Measurements from ENCODE around the gene WAS.

The WAS gene

DNA sequence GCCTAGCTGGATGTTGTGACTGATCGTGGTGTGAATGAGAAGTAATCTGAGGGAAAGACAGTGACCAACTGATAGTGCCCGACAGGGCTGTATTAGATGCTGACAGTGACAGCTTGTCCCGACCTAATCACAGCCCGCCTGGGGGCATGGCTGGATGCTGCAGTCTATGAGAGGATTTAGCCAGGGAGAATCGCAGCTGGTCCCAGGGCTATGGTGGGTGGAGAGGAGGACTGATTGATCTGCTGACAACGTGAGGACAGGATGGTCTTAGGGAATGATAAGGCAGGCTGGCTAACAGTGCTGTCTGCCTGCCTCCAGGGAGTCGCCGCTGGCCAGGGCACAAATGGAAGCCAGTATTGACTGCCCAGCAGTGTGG is 12.3 kb downstream of the WAS start:
- Mint-ChIP-seq H3K27me3 (no peaks in the 10 kb centered on the region), H3K4me3 (peak overlapping the region; percentile 78), H3K27ac (peak overlapping the region; percentile 90), H3K4me1 (peaks cover 46% of the 10 kb centered on the region), H3K36me3 (peaks cover 31% of the 10 kb centered on the region), H3K9me3 (no peaks in the 10 kb centered on the region)
- CTCF ChIA-PET, result no interaction called here
- DNase-seq, result no peak

DNA sequence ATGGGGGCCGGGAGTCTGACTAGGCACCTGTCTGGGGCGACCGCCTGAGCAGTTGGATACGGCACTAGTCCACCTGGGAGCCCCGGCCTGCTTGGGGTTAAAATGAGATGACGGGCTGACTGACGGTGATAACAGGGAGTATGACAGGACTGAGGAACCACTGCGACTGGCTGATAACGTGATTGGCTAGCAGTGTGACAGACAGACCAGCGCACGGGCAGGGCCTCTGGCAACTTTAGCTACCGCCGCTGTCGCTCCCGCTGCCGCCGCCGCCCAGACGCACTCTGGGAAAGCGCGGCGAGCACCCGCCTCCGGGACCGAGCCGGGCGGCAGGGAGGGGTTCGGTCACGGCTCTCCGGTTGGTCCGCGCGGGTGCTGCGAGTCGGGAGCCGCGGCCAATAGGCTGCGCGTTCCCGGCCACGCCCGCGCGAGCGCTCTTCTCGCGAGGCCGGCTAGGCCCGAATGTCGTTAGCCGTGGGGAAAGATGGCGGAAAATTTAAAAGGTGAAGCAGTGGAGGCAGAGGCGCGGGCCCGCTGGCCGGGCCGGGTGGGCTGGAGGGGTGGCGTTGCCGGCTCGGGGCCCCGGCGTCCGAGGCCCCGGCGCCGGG is 12.8 kb downstream of the WAS start, which contains the start of gene SUV39H1:
Gene SUV39H1 (plus strand): TSS at position 434 of the 608 bp plus-strand sequence. CDS start 51 bp downstream, at position 485.
- H3K27ac Mint-ChIP-seq, result peak within 1 kb of the TSS; percentile 91
- H3K4me3 Mint-ChIP-seq, result peak within 1 kb of the TSS; percentile 84
- peaks cover 29% of the 10 kb centered on the region for H3K36me3 Mint-ChIP-seq
- peaks cover 51% of the 10 kb centered on the region for H3K4me1 Mint-ChIP-seq
- peak; percentile 89 for DNase-seq
- H3K27me3 Mint-ChIP-seq, result no peaks in the 10 kb centered on the region
- CTCF ChIA-PET, result no interaction called here
- H3K9me3 Mint-ChIP-seq, result no peaks in the 10 kb centered on the region

GRCh38 chrX:48696909-48697727 is 13.5 kb downstream of the WAS start:
- peak overlapping the region; percentile 91 for H3K27ac Mint-ChIP-seq
- no peaks in the 10 kb centered on the region for H3K27me3 Mint-ChIP-seq
- H3K4me3 Mint-ChIP-seq, result peak overlapping the region; percentile 84
- CTCF ChIA-PET, result no interaction called here
- peaks cover 34% of the 10 kb centered on the region for H3K36me3 Mint-ChIP-seq
- H3K4me1 Mint-ChIP-seq, result peaks cover 56% of the 10 kb centered on the region
- H3K9me3 Mint-ChIP-seq, result no peaks in the 10 kb centered on the region
- peak; percentile 68 for DNase-seq

- CTCF ChIA-PET, result no interaction called here
- Mint-ChIP-seq H3K9me3 (no peaks in the 10 kb centered on the region), H3K27ac (no peak overlapping the region), H3K4me3 (peak overlapping the region; percentile 84), H3K36me3 (peaks cover 41% of the 10 kb centered on the region), H3K4me1 (peaks cover 64% of the 10 kb centered on the region), H3K27me3 (no peaks in the 10 kb centered on the region)
- DNase-seq, result no peak
Measured at GRCh38 chrX:48698306-48698705, 14.7 kb downstream of the WAS start.

- no peak overlapping the region for H3K4me3 Mint-ChIP-seq
- CTCF ChIA-PET, result no interaction called here
- no peaks in the 10 kb centered on the region for H3K27me3 Mint-ChIP-seq
- H3K9me3 Mint-ChIP-seq, result no peaks in the 10 kb centered on the region
- H3K36me3 Mint-ChIP-seq, result peaks cover 46% of the 10 kb centered on the region
- H3K4me1 Mint-ChIP-seq, result peaks cover 66% of the 10 kb centered on the region
- H3K27ac Mint-ChIP-seq, result no peak overlapping the region
- no peak for DNase-seq
Measured at GRCh38 chrX:48700246-48700645, 16.6 kb downstream of the WAS start.

- H3K27ac Mint-ChIP-seq, result no peak overlapping the region
- peaks cover 57% of the 10 kb centered on the region for H3K4me1 Mint-ChIP-seq
- H3K4me3 Mint-ChIP-seq, result no peak overlapping the region
- DNase-seq, result no peak
- H3K36me3 Mint-ChIP-seq, result peaks cover 52% of the 10 kb centered on the region
- H3K27me3 Mint-ChIP-seq, result no peaks in the 10 kb centered on the region
- H3K9me3 Mint-ChIP-seq, result no peaks in the 10 kb centered on the region
- CTCF ChIA-PET, result no interaction called here
Measured at GRCh38 chrX:48700951-48701653, 17.5 kb downstream of the WAS start.

- H3K27ac Mint-ChIP-seq, result peak overlapping the region; percentile 71
- CTCF ChIA-PET, result no interaction called here
Measured at GRCh38 chrX:48702032-48702431, 18.4 kb downstream of the WAS start.

DNA sequence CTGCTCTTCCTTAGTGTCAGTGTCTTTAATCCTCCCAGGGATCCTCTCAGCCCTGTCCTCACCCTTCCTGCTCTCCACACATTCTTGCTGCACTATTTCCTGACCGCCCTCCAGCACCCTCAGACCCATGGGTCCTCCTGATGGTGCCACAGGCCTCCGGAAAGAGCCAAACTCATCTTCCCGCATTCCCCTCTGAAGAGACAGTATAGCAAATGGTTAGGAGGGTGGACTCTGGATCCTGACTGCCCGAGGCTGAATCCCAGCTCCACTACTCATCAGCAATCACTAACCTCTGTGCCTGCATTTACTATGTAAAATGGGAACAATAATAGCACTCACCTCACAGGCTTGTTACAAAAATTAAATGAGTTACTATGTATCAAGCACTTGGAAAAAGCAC is 19.1 kb downstream of the WAS start:
- no peak overlapping the region for H3K4me3 Mint-ChIP-seq
- H3K9me3 Mint-ChIP-seq, result no peaks in the 10 kb centered on the region
- DNase-seq, result no peak
- H3K36me3 Mint-ChIP-seq, result peaks cover 49% of the 10 kb centered on the region
- H3K27me3 Mint-ChIP-seq, result no peaks in the 10 kb centered on the region
- H3K4me1 Mint-ChIP-seq, result peaks cover 48% of the 10 kb centered on the region
- H3K27ac Mint-ChIP-seq, result peak overlapping the region; percentile 71
- CTCF ChIA-PET, result no interaction called here

More at GRCh38 chrX:48702032-48702431, 18.4 kb downstream of the WAS start:
- H3K4me1 Mint-ChIP-seq, result peaks cover 55% of the 10 kb centered on the region
- H3K4me3 Mint-ChIP-seq, result no peak overlapping the region
- peaks cover 52% of the 10 kb centered on the region for H3K36me3 Mint-ChIP-seq
- H3K9me3 Mint-ChIP-seq, result no peaks in the 10 kb centered on the region
- DNase-seq, result no peak
- no peaks in the 10 kb centered on the region for H3K27me3 Mint-ChIP-seq

DNA sequence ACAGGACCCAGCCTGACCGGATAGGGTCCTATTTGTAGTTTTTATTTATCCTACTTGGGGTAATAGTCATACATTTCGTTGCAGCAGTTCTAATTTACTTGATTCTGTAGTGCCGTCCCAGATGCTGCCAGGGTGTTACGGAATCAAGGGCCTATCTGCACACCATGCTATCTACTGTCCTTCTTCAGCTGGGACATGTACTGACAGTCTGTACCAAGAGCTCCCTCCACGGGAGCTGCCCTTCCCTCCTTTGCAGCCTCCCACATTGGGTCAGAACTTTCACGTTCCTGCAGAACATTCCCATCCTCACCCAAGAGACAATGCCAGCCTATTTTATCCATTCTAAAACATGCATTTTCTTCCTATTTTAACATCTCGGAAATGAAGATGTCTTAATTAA is 19.6 kb downstream of the WAS start:
- Mint-ChIP-seq H3K27ac (peak overlapping the region; percentile 61), H3K36me3 (peaks cover 51% of the 10 kb centered on the region), H3K4me1 (peaks cover 43% of the 10 kb centered on the region), H3K27me3 (no peaks in the 10 kb centered on the region), H3K4me3 (no peak overlapping the region), H3K9me3 (no peaks in the 10 kb centered on the region)
- DNase-seq, result no peak
- CTCF ChIA-PET, result no interaction called here

GRCh38 chrX:48703642-48704481 is 20.3 kb downstream of the WAS start:
- peaks cover 54% of the 10 kb centered on the region for H3K36me3 Mint-ChIP-seq
- no peak for DNase-seq
- CTCF ChIA-PET, result no interaction called here
- H3K27me3 Mint-ChIP-seq, result no peaks in the 10 kb centered on the region
- H3K9me3 Mint-ChIP-seq, result no peaks in the 10 kb centered on the region
- no peak overlapping the region for H3K4me3 Mint-ChIP-seq
- peaks cover 39% of the 10 kb centered on the region for H3K4me1 Mint-ChIP-seq
- H3K27ac Mint-ChIP-seq, result peak overlapping the region; percentile 33

GRCh38 chrX:48705871-48706270 is 22.3 kb downstream of the WAS start:
- H3K4me1 Mint-ChIP-seq, result peaks cover 34% of the 10 kb centered on the region
- H3K27ac Mint-ChIP-seq, result peak overlapping the region; percentile 81
- no peak for DNase-seq
- H3K9me3 Mint-ChIP-seq, result peaks cover 3% of the 10 kb centered on the region
- H3K27me3 Mint-ChIP-seq, result no peaks in the 10 kb centered on the region
- H3K36me3 Mint-ChIP-seq, result peaks cover 51% of the 10 kb centered on the region
- CTCF ChIA-PET, result no interaction called here
- H3K4me3 Mint-ChIP-seq, result no peak overlapping the region

- peaks cover 45% of the 10 kb centered on the region for H3K4me1 Mint-ChIP-seq
- H3K27ac Mint-ChIP-seq, result no peak overlapping the region
- peaks cover 56% of the 10 kb centered on the region for H3K36me3 Mint-ChIP-seq
- CTCF ChIA-PET, result no interaction called here
- H3K9me3 Mint-ChIP-seq, result peaks cover 17% of the 10 kb centered on the region
- DNase-seq, result no peak
- no peaks in the 10 kb centered on the region for H3K27me3 Mint-ChIP-seq
- H3K4me3 Mint-ChIP-seq, result no peak overlapping the region
Measured at GRCh38 chrX:48709522-48710112, 26.0 kb downstream of the WAS start.

DNA sequence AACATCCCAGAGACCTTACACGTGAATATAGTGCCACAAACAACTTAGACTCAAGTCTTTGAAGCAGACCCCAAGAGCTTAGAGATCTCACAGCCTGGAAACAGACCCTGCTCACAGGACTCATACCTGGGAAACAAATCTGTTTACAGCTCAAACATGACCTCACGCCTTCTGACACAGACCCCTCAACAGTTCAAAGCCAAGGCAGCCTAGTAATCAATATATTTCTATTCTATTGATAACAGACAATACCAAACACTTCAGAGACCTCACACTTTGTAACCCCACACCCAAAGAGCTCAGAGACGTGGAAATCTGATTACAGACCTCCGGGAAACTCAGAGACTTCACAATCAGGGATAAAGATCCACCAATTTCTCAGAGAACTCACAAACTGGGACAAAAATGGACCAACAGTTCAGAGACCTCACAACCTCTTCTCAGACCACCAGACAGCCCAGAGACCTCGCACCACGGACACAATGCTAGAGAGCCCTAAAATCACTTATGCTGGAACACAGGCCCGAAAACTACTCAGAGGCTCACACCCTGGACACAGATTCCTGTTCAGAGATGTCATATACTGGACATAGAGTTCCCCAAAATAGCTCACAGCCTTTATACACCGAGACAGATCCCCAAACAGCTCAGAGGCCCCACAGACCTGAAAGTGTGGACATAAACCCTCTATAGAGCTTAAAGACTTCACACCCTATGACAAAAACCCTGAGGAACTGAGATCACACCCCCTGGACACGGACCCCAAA is 27.7 kb downstream of the WAS start:
- peaks cover 31% of the 10 kb centered on the region for H3K9me3 Mint-ChIP-seq
- peak overlapping the region; percentile 96 for H3K27ac Mint-ChIP-seq
- peak overlapping the region; percentile 64 for H3K4me3 Mint-ChIP-seq
- H3K36me3 Mint-ChIP-seq, result peaks cover 58% of the 10 kb centered on the region
- no peak for DNase-seq
- CTCF ChIA-PET, result no interaction called here
- peaks cover 62% of the 10 kb centered on the region for H3K4me1 Mint-ChIP-seq
- H3K27me3 Mint-ChIP-seq, result no peaks in the 10 kb centered on the region

Measured in activated naive CD4-positive, alpha-beta T cell treated with anti-CD3 and anti-CD28 coated beads, Interleukin-2, amount 10 ng/mL, durations not matched to agents 7 days and 5 days (primary cell).